GM19043 (cell line): ENCODE measurements around the gene C17orf75.

Source experiments
- ATAC-seq: cut with Tn5 transposase; IDR thresholded peaks from one replicate; pipeline ENCODE4 v1.9.1; 2021; ENCODE audit warnings: low read depth; ENCODE audit not compliant: unreplicated experiment

The C17orf75 gene

DNA sequence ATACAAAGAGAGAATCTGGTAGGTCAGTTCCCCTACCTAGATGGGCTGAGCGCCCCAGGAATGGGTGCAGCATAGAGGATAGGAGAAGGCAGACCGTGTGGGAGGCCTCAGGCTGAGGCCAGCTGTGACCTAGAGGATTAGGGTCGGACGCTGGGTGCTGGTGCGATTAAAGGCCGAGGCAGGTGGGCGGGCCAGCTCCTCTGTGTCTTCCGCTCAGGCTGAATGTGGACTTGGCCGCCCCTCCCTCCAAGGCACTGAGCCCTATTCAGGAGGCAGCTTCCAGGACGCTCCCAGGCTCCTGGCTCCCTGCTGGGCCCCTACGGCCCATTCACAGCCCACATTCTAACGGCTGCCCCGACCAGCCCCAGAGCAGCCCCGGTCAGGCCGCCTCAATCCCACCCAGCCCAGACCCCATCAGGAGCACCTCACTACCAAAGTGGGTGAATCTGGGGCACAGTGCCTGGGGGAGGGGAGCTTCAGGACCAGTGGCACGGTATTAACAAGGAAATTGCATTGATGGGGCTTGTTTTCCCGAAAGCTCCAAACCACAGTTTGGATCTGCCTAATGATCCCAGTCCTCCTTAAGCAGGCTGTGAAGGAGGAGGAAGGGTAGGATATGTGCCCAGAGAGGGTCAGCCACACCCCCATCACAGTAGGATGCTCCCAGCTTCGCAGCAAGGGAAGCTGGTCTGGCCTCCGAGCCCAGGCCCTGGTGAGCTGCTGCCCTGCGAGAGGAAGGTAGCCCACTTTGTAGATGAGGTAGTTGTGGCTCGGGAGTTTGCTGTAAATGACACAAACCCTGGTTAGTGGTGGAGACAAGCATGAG lies 61.9 kb downstream of the C17orf75 start:
- no peak for ATAC-seq

DNA sequence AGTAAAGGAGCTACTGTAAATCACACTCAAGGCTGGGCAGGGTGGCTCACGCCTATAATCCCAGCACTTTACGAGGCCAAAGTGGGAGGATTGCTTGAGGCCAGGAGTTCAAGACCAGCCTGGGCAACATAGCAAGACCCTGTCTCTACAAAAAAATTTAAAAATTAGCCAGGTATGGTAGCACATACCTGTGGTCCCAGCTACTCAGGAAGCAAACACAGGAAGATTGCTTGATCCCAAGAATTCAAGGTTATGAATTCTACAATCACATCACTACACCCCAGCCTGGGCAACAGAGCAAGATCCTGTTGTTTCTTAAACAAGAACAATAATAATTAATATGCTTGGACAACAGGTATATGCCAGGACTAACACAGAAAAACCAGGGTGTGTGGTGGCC lies 63.2 kb downstream of the C17orf75 start:
- ATAC-seq = no peak
